Small intestine (tissue), 7 donors: Measurements from ENCODE around the gene EOMES. TPM values are rescaled to one million over a fixed set of nuclear protein-coding genes. Genes with fewer than 3 reads are reported as not detected.

Source experiments
- DNase-seq, 2 donors: peaks; one replicate each; pipeline versions ENCODE4 v3.0.0 to v3.0.0-alpha.2; 2013
- FAIRE-seq: peaks from 2 replicates; lab custom pipeline; 2012; peaks lifted over from hg19 to GRCh38; lab: Jason Lieb, UNC
- H3K27ac ChIP-seq, 3 donors: one replicate each; pipeline ENCODE4 v1.5.1; 2013; ENCODE audit warnings: low read length in 2 of 3, mild to moderate bottlenecking in 2 of 3, control low read depth in 1 of 3, inconsistent platforms in 1 of 3, low read depth in 1 of 3, moderate library complexity in 1 of 3
- H3K27me3 ChIP-seq, 3 donors: one replicate each; pipeline ENCODE4 v1.6.1; 2013; ENCODE audit warnings: low read length in 3 of 3, inconsistent platforms in 1 of 3; ENCODE audit not compliant: control insufficient read depth in 3 of 3, insufficient read depth in 3 of 3
- H3K36me3 ChIP-seq, 3 donors: one replicate each; pipeline ENCODE4 v1.6.1; 2013; ENCODE audit warnings: low read length in 3 of 3, inconsistent platforms in 1 of 3, low read depth in 1 of 3, mild to moderate bottlenecking in 1 of 3, moderate library complexity in 1 of 3; ENCODE audit not compliant: control insufficient read depth in 3 of 3, insufficient read depth in 2 of 3
- H3K4me1 ChIP-seq, 3 donors: one replicate each; pipeline ENCODE4 v1.6.1; 2013; ENCODE audit warnings: low read length in 2 of 3, inconsistent platforms in 1 of 3, low read depth in 1 of 3, mild to moderate bottlenecking in 1 of 3, moderate library complexity in 1 of 3; ENCODE audit not compliant: control insufficient read depth in 3 of 3, insufficient read depth in 2 of 3
- H3K4me3 ChIP-seq, 3 donors: one replicate each; pipeline ENCODE4 v1.5.1; 2013; ENCODE audit warnings: low read length in 3 of 3, control low read depth in 1 of 3, inconsistent platforms in 1 of 3, low read depth in 1 of 3, mild to moderate bottlenecking in 1 of 3, moderate library complexity in 1 of 3
- H3K9me3 ChIP-seq, 2 donors: one replicate each; pipeline ENCODE4 v1.6.1; 2013; ENCODE audit warnings: low read depth in 1 of 2, low read length in 1 of 2; ENCODE audit not compliant: control insufficient read depth in 2 of 2, insufficient read depth in 1 of 2
- WGBS, 3 donors: extraction: QIAGEN DNeasy Blood & Tissue Kit; methylation state at CpG; one replicate each; pipeline ENCODE4 v1.1.7; 2013; 5-methylcytosine and 5-hydroxymethylcytosine counted together
- polyA plus RNA-seq, 4 donors: library from polyadenylated mRNA; stranded (reverse) in 3 of 4; unstranded in 1 of 4; fragments of 200-250 nt in 3 of 4; fragments of 120-200 nt in 1 of 4; gene quantifications; one replicate each; pipeline versions ENCODE4 v1.2.1 to v1.2.3, GENCODE V29; 2013
- donor health status: healthy with polysubstance abuse.
- donor health status: control.
- donor health status: control.
- donor health status: Bipolar disorder and iron deficiency.
- donor health status: healthy.

EOMES gene
- polyA plus RNA-seq, 4 donors, result 0.13 to 0.40 TPM; not detected in 2

GRCh38 chr3:27712136-27713077 is 9.7 kb downstream of the EOMES start:
- Histone ChIP-seq H3K27me3 (peaks cover 0 to 74% (median 30%) of the 10 kb centered on the region in 3 donors), H3K4me1 (peaks cover 5 to 27% (median 10%) of the 10 kb centered on the region in 3 donors), H3K9me3 (no peaks in the 10 kb centered on the region), H3K4me3 (peak overlapping the region; percentile 25 to 44 (median 34)), H3K36me3 (no peaks in the 10 kb centered on the region), H3K27ac (no peak overlapping the region)
- WGBS, 3 donors, result 1 to 2% (median 1%) methylated on average over 46 to 49 of the region's 49 CpGs
- FAIRE-seq (no peak), DNase-seq (peak; percentile 82 to 84)

GRCh38 chr3:27708250-27708649 is 13.9 kb downstream of the EOMES start:
- 46 to 74% (median 54%) methylated on average over 4 of the region's 4 CpGs for WGBS, 3 donors
- no peak overlapping the region for H3K4me3 ChIP-seq
- DNase-seq (no peak), FAIRE-seq (no peak)
- no peaks in the 10 kb centered on the region for H3K36me3 ChIP-seq
- peaks cover 0 to 7% (median 0%) of the 10 kb centered on the region in 3 donors for H3K4me1 ChIP-seq
- H3K27ac ChIP-seq, result no peak overlapping the region
- peaks cover 0 to 38% (median 6%) of the 10 kb centered on the region in 3 donors for H3K27me3 ChIP-seq
- no peaks in the 10 kb centered on the region for H3K9me3 ChIP-seq

GRCh38 chr3:27699067-27699466 is 23.1 kb downstream of the EOMES start:
- Histone ChIP-seq H3K27me3 (no peaks in the 10 kb centered on the region), H3K4me3 (no peak overlapping the region), H3K27ac (no peak overlapping the region), H3K4me1 (no peaks in the 10 kb centered on the region), H3K9me3 (peaks cover 0 to 2% of the 10 kb centered on the region in 2 donors), H3K36me3 (no peaks in the 10 kb centered on the region)
- no peak for DNase-seq
- 79 to 89% (median 80%) methylated on average over 3 of the region's 3 CpGs for WGBS, 3 donors
- no peak for FAIRE-seq

- FAIRE-seq, result no peak
- H3K9me3 ChIP-seq, result peaks cover 0 to 2% of the 10 kb centered on the region in 2 donors
- WGBS, 3 donors, result 23 to 43% (median 25%) methylated on average over 1 of the region's 1 CpG
- H3K27me3 ChIP-seq, result no peaks in the 10 kb centered on the region
- no peaks in the 10 kb centered on the region for H3K4me1 ChIP-seq
- no peak overlapping the region for H3K4me3 ChIP-seq
- H3K27ac ChIP-seq, result no peak overlapping the region
- DNase-seq, result no peak
- no peaks in the 10 kb centered on the region for H3K36me3 ChIP-seq
These were observed 25.2 kb downstream of the EOMES start for GRCh38 chr3:27696906-27697305.

GRCh38 chr3:27695636-27696035 is 26.5 kb downstream of the EOMES start:
- Histone ChIP-seq H3K27me3 (no peaks in the 10 kb centered on the region), H3K27ac (no peak overlapping the region), H3K4me1 (no peaks in the 10 kb centered on the region), H3K9me3 (peaks cover 0 to 2% of the 10 kb centered on the region in 2 donors), H3K36me3 (no peaks in the 10 kb centered on the region), H3K4me3 (no peak overlapping the region)
- DNase-seq (no peak), FAIRE-seq (no peak)
- 81 to 85% (median 81%) methylated on average over 2 of the region's 2 CpGs for whole genome bisulfite sequencing, 3 donors

- Histone ChIP-seq H3K9me3 (peaks cover 0 to 9% of the 10 kb centered on the region in 2 donors), H3K4me3 (no peak overlapping the region), H3K4me1 (no peaks in the 10 kb centered on the region), H3K27ac (no peak overlapping the region), H3K27me3 (no peaks in the 10 kb centered on the region), H3K36me3 (no peaks in the 10 kb centered on the region)
- no peak for FAIRE-seq
- no peak for DNase-seq
- 82 to 89% (median 84%) methylated on average over 5 of the region's 5 CpGs for WGBS, 3 donors
These were observed 34.1 kb downstream of the EOMES start for GRCh38 chr3:27688053-27688452.

- FAIRE-seq (no peak), DNase-seq (no peak)
- Histone ChIP-seq H3K9me3 (peaks cover 0 to 9% of the 10 kb centered on the region in 2 donors), H3K4me3 (no peak overlapping the region), H3K4me1 (no peaks in the 10 kb centered on the region), H3K27ac (no peak overlapping the region), H3K27me3 (no peaks in the 10 kb centered on the region), H3K36me3 (no peaks in the 10 kb centered on the region)
- 24 to 47% (median 25%) methylated on average over 1 of the region's 1 CpG for WGBS, 3 donors
These were observed 35.5 kb downstream of the EOMES start for GRCh38 chr3:27686642-27687041.

- Histone ChIP-seq H3K4me1 (peaks cover 0 to 4% (median 0%) of the 10 kb centered on the region in 3 donors), H3K27me3 (no peaks in the 10 kb centered on the region), H3K36me3 (no peaks in the 10 kb centered on the region), H3K9me3 (peaks cover 0 to 9% of the 10 kb centered on the region in 2 donors), H3K27ac (no peak overlapping the region), H3K4me3 (no peak overlapping the region)
- FAIRE-seq, result no peak
- WGBS, 3 donors, result 75 to 93% (median 83%) methylated on average over 1 of the region's 1 CpG
- no peak for DNase-seq
These were observed 36.6 kb downstream of the EOMES start for GRCh38 chr3:27685474-27685873.
